MM.1S (cell line): ENCODE results near the gene AKAP13.

ENCODE experiments used
- DNase-seq: peaks from one replicate; pipeline ENCODE4 v3.0.0-alpha.2; 2015
- H2AFZ ChIP-seq: fragments of 300-600 bp; sonication (generic); 2 replicates; pipeline ENCODE4 v1.6.0; 2016; ENCODE audit warnings: antibody characterized with exemption, low read length
- H3F3A ChIP-seq: fragments of 300-600 bp; sonication (generic); 2 replicates; pipeline ENCODE4 v1.6.1; 2016; ENCODE audit warnings: mild to moderate bottlenecking, antibody characterized with exemption, low read length, moderate library complexity, mixed read lengths; ENCODE audit not compliant: insufficient read depth
- H3K27ac ChIP-seq: fragments of 300-600 bp; sonication (generic); 2 replicates; pipeline ENCODE4 v1.5.1; 2016; ENCODE audit warnings: mild to moderate bottlenecking, low read length
- H3K27me3 ChIP-seq: fragments of 300-600 bp; sonication (generic); replicated peaks from 2 replicates; pipeline ENCODE4 v1.6.0; 2016; ENCODE audit warnings: low read length; ENCODE audit not compliant: insufficient read depth
- H3K36me3 ChIP-seq: fragments of 300-600 bp; sonication (generic); replicated peaks from 2 replicates; pipeline ENCODE4 v1.6.1; 2016; ENCODE audit warnings: mild to moderate bottlenecking, low read length, mixed read lengths; ENCODE audit not compliant: insufficient read depth
- H3K4me1 ChIP-seq: fragments of 300-600 bp; sonication (generic); 2 replicates; pipeline ENCODE4 v1.6.1; 2016; ENCODE audit warnings: low read length, mixed read lengths
- H3K4me2 ChIP-seq: fragments of 300-600 bp; sonication (generic); 2 replicates; pipeline ENCODE4 v1.6.0; 2016; ENCODE audit warnings: low read depth, low read length
- H3K4me3 ChIP-seq: fragments of 300-600 bp; sonication (generic); 2 replicates; pipeline ENCODE4 v1.5.1; 2016; ENCODE audit warnings: low read length, mixed read lengths
- H3K79me2 ChIP-seq: fragments of 300-600 bp; sonication (generic); 2 replicates; pipeline ENCODE4 v1.6.1; 2016; ENCODE audit warnings: mixed run types, low read length, mixed read lengths
- H3K9ac ChIP-seq: fragments of 300-600 bp; sonication (generic); 2 replicates; pipeline ENCODE4 v1.6.1; 2016; ENCODE audit warnings: low read length, mixed read lengths
- H3K9me2 ChIP-seq: fragments of 300-600 bp; sonication (generic); replicated peaks from 2 replicates; pipeline ENCODE4 v1.6.1; 2016; ENCODE audit warnings: mild to moderate bottlenecking, low read length, mixed read lengths; ENCODE audit not compliant: insufficient read depth
- H3K9me3 ChIP-seq: fragments of 300-600 bp; sonication (generic); replicated peaks from 2 replicates; pipeline ENCODE4 v1.6.1; 2016; ENCODE audit warnings: mild to moderate bottlenecking, low read length, mixed read lengths; ENCODE audit not compliant: insufficient read depth
- H4K20me1 ChIP-seq: fragments of 300-600 bp; sonication (generic); 2 replicates; pipeline ENCODE4 v1.6.1; 2016; ENCODE audit warnings: mild to moderate bottlenecking, low read length, moderate library complexity, mixed read lengths; ENCODE audit not compliant: insufficient read depth
- CTCF ChIP-seq: fragments of 300-600 bp; sonication (generic); IDR thresholded peaks from 2 replicates; pipeline ENCODE4 v1.5.1; 2016; ENCODE audit warnings: antibody characterized with exemption, low read length, mixed read lengths
- EZH2 ChIP-seq: fragments of 300-600 bp; sonication (generic); optimal IDR thresholded peaks from 2 replicates; pipeline ENCODE3; 2017; ENCODE audit warnings: low read depth, mild to moderate bottlenecking, antibody characterized with exemption, low read length, mixed read lengths
- EZH2phosphoT487 ChIP-seq: fragments of 300-600 bp; sonication (generic); IDR thresholded peaks from 2 replicates; pipeline ENCODE4 v1.6.1; 2018; ENCODE audit warnings: antibody characterized with exemption, low read length

The AKAP13 gene

GRCh38 chr15:85383470-85384148 lies 3.2 kb downstream of the AKAP13 start:
- Histone ChIP-seq H3K27me3 (no peaks in the 10 kb centered on the region), H3K36me3 (no peaks in the 10 kb centered on the region), H3K9ac (no peak overlapping the region), H2AFZ (no peak overlapping the region), H3K9me3 (no peaks in the 10 kb centered on the region), H4K20me1 (no peaks in the 10 kb centered on the region), H3K4me2 (no peak overlapping the region), H3K27ac (no peak overlapping the region), H3K4me1 (0 out of 2 replicates have a peak, but pooled peaks cover 5% of the 10 kb centered on the region), H3K4me3 (no peak overlapping the region), H3F3A (peaks cover 13% of the 10 kb centered on the region), H3K79me2 (peaks cover 67% of the 10 kb centered on the region), H3K9me2 (no peaks in the 10 kb centered on the region)
- DNase-seq = no peak
- no peak for TF ChIP-seq EZH2phosphoT487

DNA sequence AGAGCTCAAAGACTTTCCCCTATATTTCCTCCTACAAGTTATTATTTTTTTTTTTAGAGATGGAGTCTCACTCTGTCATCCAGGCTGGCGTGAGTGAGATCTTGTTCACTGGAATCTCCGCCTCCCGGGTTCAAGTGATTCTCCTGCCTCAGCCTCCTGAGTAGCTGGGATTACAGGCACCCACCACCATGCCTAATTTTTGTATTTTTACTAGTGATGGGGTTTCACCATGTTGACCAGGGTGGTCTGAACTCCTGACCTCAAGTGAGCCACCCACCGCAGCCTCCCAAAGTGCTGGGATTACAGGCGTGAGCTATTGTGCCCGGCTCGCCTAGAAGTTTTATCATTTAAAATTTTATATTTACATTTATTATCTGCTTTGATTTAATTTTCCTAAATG lies 5.9 kb downstream of the AKAP13 start:
- H4K20me1 ChIP-seq = no peaks in the 10 kb centered on the region
- H3F3A ChIP-seq = peaks cover 4% of the 10 kb centered on the region; the same call in 1 of the 2 replicates
- TF ChIP-seq CTCF (no peak), EZH2phosphoT487 (no peak), EZH2 (no peak)
- H3K9ac ChIP-seq = no peak overlapping the region
- H3K27me3 ChIP-seq = no peaks in the 10 kb centered on the region
- H3K9me2 ChIP-seq = no peaks in the 10 kb centered on the region
- H2AFZ ChIP-seq = no peak overlapping the region
- no peak overlapping the region for H3K4me3 ChIP-seq
- H3K36me3 ChIP-seq = no peaks in the 10 kb centered on the region
- no peaks in the 10 kb centered on the region for H3K9me3 ChIP-seq
- no peak overlapping the region for H3K27ac ChIP-seq
- H3K4me1 ChIP-seq = 0 out of 2 replicates have a peak, but pooled peaks cover 5% of the 10 kb centered on the region
- no peak for DNase-seq
- peaks cover 92% of the 10 kb centered on the region for H3K79me2 ChIP-seq
- no peak overlapping the region for H3K4me2 ChIP-seq

DNA sequence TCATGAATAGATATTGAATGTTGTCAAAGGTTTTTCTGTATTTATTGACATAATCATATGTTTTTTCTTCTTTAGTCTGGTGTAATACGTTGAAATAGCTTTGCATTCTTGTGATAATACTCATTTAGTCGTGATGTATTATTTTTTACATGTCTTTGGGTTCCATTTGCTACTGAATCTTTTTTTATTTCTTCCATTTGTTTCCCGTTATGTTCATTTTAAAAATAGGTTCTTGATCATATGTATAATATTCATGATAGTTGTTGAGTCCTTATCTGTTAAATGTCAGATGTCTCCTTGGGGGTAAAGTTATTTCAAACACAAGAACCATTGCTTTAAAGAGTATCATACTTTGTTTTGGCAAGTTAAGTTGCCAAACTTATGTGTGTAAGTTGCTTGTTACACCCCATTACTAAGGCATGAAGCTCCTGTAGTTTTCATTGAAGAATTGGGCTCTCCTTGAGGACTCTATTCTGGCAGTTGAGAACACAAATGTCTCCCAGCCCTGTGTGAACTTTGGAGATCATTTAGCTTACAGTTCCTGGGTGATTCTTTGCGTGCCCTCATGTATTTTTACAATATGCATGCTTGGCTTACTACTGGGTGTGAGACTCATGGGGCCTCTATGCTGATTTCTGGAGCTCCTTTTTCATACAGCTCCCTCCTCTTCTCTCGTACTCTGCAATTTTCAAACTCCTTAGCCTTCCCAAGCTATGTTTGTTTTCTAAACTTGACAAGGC lies 8.3 kb downstream of the AKAP13 start:
- Histone ChIP-seq H3K79me2 (peaks cover 85% of the 10 kb centered on the region), H3K4me2 (no peak overlapping the region), H3K9ac (no peak overlapping the region), H3K4me1 (no peaks in the 10 kb centered on the region), H3K36me3 (no peaks in the 10 kb centered on the region), H3K9me3 (no peaks in the 10 kb centered on the region), H3K27me3 (no peaks in the 10 kb centered on the region), H4K20me1 (no peaks in the 10 kb centered on the region), H2AFZ (no peak overlapping the region), H3K4me3 (no peak overlapping the region), H3K9me2 (no peaks in the 10 kb centered on the region), H3F3A (no peaks in the 10 kb centered on the region), H3K27ac (no peak overlapping the region)
- DNase-seq = no peak
- TF ChIP-seq EZH2 (no peak), EZH2phosphoT487 (no peak), CTCF (no peak)

GRCh38 chr15:85389306-85389650 lies 8.9 kb downstream of the AKAP13 start:
- Histone ChIP-seq H3K27ac (no peak overlapping the region), H3F3A (no peaks in the 10 kb centered on the region), H3K9me3 (no peaks in the 10 kb centered on the region), H3K79me2 (peaks cover 84% of the 10 kb centered on the region), H3K27me3 (no peaks in the 10 kb centered on the region), H3K36me3 (no peaks in the 10 kb centered on the region), H3K9me2 (no peaks in the 10 kb centered on the region), H3K4me3 (no peak overlapping the region), H3K4me1 (peaks cover 2% of the 10 kb centered on the region), H3K9ac (no peak overlapping the region), H2AFZ (no peak overlapping the region), H4K20me1 (no peaks in the 10 kb centered on the region), H3K4me2 (no peak overlapping the region)
- DNase-seq = no peak
- TF ChIP-seq EZH2 = no peak
- TF ChIP-seq CTCF = no peak
- TF ChIP-seq EZH2phosphoT487 = no peak
